ENCODE measurements around the gene APAF1. TPM values are rescaled to one million over a fixed set of nuclear protein-coding genes. Genes with fewer than 3 reads are reported as not detected.

Gene APAF1
- total and polyA plus RNA-seq, 2 of the 13 experiments (the other 11 are each of a cell fraction or from before 2014, with no cell fraction given) = 6.0 to 13.0 TPM

DNA sequence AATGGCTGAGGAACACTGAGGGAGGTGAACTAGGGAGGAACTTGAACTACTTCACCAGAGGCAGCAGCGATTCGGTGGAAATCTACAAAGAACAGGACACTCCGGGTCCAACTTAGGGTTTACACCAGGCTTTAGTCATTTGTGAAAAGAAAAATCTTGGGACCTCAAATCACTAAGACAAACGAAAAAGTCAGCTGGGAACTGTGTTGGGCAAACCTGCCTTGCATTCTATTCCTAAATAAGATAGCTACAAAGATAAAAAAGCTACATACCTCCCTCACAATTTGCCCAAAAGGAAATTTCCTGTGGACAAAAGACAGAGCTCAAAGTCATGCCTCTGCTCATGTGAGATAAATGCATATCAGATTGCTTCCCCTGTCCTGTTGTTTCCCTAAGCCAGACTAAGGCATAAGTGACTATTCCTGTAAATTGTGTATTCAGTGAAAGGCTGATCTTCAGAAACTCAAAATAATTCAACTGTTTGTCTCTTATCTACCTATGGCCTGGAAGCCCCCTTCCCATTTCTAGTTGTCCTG lies 106.6 kb downstream of the APAF1 start (continued):
- TF ChIP-seq, protein P1, sequence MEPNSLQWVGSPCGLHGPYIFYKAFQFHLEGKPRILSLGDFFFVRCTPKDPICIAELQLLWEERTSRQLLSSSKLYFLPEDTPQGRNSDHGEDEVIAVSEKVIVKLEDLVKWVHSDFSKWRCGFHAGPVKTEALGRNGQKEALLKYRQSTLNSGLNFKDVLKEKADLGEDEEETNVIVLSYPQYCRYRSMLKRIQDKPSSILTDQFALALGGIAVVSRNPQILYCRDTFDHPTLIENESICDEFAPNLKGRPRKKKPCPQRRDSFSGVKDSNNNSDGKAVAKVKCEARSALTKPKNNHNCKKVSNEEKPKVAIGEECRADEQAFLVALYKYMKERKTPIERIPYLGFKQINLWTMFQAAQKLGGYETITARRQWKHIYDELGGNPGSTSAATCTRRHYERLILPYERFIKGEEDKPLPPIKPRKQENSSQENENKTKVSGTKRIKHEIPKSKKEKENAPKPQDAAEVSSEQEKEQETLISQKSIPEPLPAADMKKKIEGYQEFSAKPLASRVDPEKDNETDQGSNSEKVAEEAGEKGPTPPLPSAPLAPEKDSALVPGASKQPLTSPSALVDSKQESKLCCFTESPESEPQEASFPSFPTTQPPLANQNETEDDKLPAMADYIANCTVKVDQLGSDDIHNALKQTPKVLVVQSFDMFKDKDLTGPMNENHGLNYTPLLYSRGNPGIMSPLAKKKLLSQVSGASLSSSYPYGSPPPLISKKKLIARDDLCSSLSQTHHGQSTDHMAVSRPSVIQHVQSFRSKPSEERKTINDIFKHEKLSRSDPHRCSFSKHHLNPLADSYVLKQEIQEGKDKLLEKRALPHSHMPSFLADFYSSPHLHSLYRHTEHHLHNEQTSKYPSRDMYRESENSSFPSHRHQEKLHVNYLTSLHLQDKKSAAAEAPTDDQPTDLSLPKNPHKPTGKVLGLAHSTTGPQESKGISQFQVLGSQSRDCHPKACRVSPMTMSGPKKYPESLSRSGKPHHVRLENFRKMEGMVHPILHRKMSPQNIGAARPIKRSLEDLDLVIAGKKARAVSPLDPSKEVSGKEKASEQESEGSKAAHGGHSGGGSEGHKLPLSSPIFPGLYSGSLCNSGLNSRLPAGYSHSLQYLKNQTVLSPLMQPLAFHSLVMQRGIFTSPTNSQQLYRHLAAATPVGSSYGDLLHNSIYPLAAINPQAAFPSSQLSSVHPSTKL (CRISPR knock-in tag; IDR thresholded peaks at IDR 0.05) = no peak
- TF ChIP-seq, protein P2, sequence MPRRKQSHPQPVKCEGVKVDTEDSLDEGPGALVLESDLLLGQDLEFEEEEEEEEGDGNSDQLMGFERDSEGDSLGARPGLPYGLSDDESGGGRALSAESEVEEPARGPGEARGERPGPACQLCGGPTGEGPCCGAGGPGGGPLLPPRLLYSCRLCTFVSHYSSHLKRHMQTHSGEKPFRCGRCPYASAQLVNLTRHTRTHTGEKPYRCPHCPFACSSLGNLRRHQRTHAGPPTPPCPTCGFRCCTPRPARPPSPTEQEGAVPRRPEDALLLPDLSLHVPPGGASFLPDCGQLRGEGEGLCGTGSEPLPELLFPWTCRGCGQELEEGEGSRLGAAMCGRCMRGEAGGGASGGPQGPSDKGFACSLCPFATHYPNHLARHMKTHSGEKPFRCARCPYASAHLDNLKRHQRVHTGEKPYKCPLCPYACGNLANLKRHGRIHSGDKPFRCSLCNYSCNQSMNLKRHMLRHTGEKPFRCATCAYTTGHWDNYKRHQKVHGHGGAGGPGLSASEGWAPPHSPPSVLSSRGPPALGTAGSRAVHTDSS (CRISPR knock-in tag; conservative IDR thresholded peaks at IDR 0.05) = no peak
- TF ChIP-seq NFE2 (CRISPR knock-in tag; IDR thresholded peaks at IDR 0.05) (no peak), ZNF883 (CRISPR knock-in tag; IDR thresholded peaks at IDR 0.05; ENCODE audit: not compliant biosample characterization) (no peak), KAT7 (CRISPR knock-in tag; IDR thresholded peaks at IDR 0.05; ENCODE audit: borderline replicate concordance) (no peak), ZNF317 (CRISPR knock-in tag; IDR thresholded peaks at IDR 0.05) (no peak), ZC3H13 (CRISPR knock-in tag; IDR thresholded peaks at IDR 0.05) (no peak), ZNF33B (CRISPR knock-in tag; IDR thresholded peaks at IDR 0.05) (no peak), ZZZ3 (CRISPR knock-in tag; IDR thresholded peaks at IDR 0.05; ENCODE audit: borderline replicate concordance) (no peak)
